HepG2 (cell line): Measurements from ENCODE around the gene LSMEM2. TPM values are rescaled to one million over a fixed set of nuclear protein-coding genes. Genes with fewer than 3 reads are reported as not detected.

Experiments
- BHLHE40 ChIP-seq: IDR thresholded peaks from 2 replicates; pipeline ENCODE4 v1.6.1; 2011; ENCODE audit warnings: low read length, improper control_type of control experiment
- CEBPZ ChIP-seq: IDR thresholded peaks from 2 replicates; pipeline ENCODE4 v1.6.1; 2012; ENCODE audit warnings: low read length, improper control_type of control experiment
- FOXK2 ChIP-seq: fragments of 450-650 bp; IDR thresholded peaks from 2 replicates; pipeline ENCODE4 v1.6.1; 2016
- HOXA3 ChIP-seq: sonication (generic); formaldehyde crosslinking; IDR thresholded peaks from 2 replicates; pipeline ENCODE4 v1.5.0; 2020; ENCODE audit warnings: missing genetic modification reagents
- LRRFIP1 ChIP-seq: sonication (generic); formaldehyde crosslinking; conservative IDR thresholded peaks from 2 replicates; pipeline ENCODE4 v1.4.0; 2020; ENCODE audit warnings: missing genetic modification reagents
- MAFG ChIP-seq: sonication (generic); formaldehyde crosslinking; IDR thresholded peaks from 2 replicates; pipeline ENCODE4 v1.5.1; 2020; ENCODE audit warnings: mild to moderate bottlenecking, missing genetic modification reagents
- NR1H2 ChIP-seq: sonication (generic); formaldehyde crosslinking; IDR thresholded peaks from 2 replicates; pipeline ENCODE4 v1.8.1; 2022; ENCODE audit warnings: low read depth, missing genetic modification reagents, borderline replicate concordance
- PRMT3 ChIP-seq: sonication (generic); formaldehyde crosslinking; IDR thresholded peaks from 2 replicates; pipeline ENCODE4 v1.8.1; 2022; ENCODE audit warnings: low read depth, mild to moderate bottlenecking, moderate library complexity, missing genetic modification reagents, borderline replicate concordance
- RARA ChIP-seq: IDR thresholded peaks from 2 replicates; pipeline ENCODE4 v1.6.1; 2016; ENCODE audit warnings: missing genetic modification reagents, missing compliant biosample characterization
- SYNCRIP ChIP-seq: fragments of 200-400 bp; formaldehyde crosslinking; IDR thresholded peaks from 2 replicates; pipeline ENCODE4 v1.6.1; 2018; ENCODE audit warnings: mild to moderate bottlenecking, low read depth, low read length; ENCODE audit not compliant: insufficient read depth
- TFDP1 ChIP-seq: IDR thresholded peaks from 2 replicates; pipeline ENCODE4 v1.6.1; 2016; ENCODE audit warnings: missing compliant biosample characterization, missing genetic modification reagents, borderline replicate concordance
- U2AF2 ChIP-seq: fragments of 200-400 bp; formaldehyde crosslinking; IDR thresholded peaks from 2 replicates; pipeline ENCODE4 v1.6.1; 2017; ENCODE audit warnings: low read depth, mild to moderate bottlenecking, low read length
- ZNF224 ChIP-seq: sonication (generic); formaldehyde crosslinking; IDR thresholded peaks from 2 replicates; pipeline ENCODE4 v1.5.0; 2020; ENCODE audit warnings: mild to moderate bottlenecking, missing genetic modification reagents
- ZNF260 ChIP-seq: sonication (generic); formaldehyde crosslinking; IDR thresholded peaks from 2 replicates; pipeline ENCODE4 v1.4.0; 2020; ENCODE audit warnings: missing genetic modification reagents, low read depth, mild to moderate bottlenecking, borderline replicate concordance
- ZNF33B ChIP-seq: sonication (generic); formaldehyde crosslinking; IDR thresholded peaks from 2 replicates; pipeline ENCODE4 v1.5.1; 2020; ENCODE audit warnings: mild to moderate bottlenecking, missing genetic modification reagents
- ZNF558 ChIP-seq: sonication (generic); formaldehyde crosslinking; IDR thresholded peaks from 2 replicates; pipeline ENCODE4 v1.9.0; 2022; ENCODE audit warnings: mild to moderate bottlenecking, missing genetic modification reagents, borderline replicate concordance
- ZNF614 ChIP-seq: IDR thresholded peaks from 2 replicates; pipeline ENCODE4 v1.6.1; 2018; ENCODE audit warnings: missing biosample characterization, missing genetic modification reagents, inconsistent platforms, borderline replicate concordance
- polyA plus RNA-seq, 8 experiments: library from polyadenylated mRNA; depleted of rRNA in 3 of 8; stranded (reverse) in 7 of 8; unstranded in 1 of 8; fragments of >200 nt; fragmentation: Illumina TruSeq in 4 of 8; extraction: Trizol in 4 of 8; gene quantifications; 2 replicates each; pipeline versions ENCODE4 v1.2.1 to v1.2.3, GENCODE V29; 2011 to 2016; ENCODE audit warnings: low read depth in 4 of 8, missing spikeins in 1 of 8, mixed read lengths in 1 of 8; ENCODE audit not compliant: insufficient read depth in 1 of 8
- total RNA-seq, 5 experiments: library from RNA; depleted of rRNA; stranded (reverse); fragments of >200 nt; fragmentation: Illumina TruSeq; extraction: Trizol; gene quantifications; 2 replicates each; pipeline ENCODE4 v1.2.3, GENCODE V29; 2016; ENCODE audit warnings: low read depth in 1 of 5
- TF ChIP-seq, protein P1 (sequence below): sonication (generic); formaldehyde crosslinking; IDR thresholded peaks from 2 replicates; pipeline ENCODE4 v1.4.0; 2020; ENCODE audit warnings: missing genetic modification reagents

The LSMEM2 gene
- total and polyA plus RNA-seq, 2 of the 13 experiments (the other 11 are each of a cell fraction or from before 2014, with no cell fraction given), result 0.07 to 0.41 TPM

DNA sequence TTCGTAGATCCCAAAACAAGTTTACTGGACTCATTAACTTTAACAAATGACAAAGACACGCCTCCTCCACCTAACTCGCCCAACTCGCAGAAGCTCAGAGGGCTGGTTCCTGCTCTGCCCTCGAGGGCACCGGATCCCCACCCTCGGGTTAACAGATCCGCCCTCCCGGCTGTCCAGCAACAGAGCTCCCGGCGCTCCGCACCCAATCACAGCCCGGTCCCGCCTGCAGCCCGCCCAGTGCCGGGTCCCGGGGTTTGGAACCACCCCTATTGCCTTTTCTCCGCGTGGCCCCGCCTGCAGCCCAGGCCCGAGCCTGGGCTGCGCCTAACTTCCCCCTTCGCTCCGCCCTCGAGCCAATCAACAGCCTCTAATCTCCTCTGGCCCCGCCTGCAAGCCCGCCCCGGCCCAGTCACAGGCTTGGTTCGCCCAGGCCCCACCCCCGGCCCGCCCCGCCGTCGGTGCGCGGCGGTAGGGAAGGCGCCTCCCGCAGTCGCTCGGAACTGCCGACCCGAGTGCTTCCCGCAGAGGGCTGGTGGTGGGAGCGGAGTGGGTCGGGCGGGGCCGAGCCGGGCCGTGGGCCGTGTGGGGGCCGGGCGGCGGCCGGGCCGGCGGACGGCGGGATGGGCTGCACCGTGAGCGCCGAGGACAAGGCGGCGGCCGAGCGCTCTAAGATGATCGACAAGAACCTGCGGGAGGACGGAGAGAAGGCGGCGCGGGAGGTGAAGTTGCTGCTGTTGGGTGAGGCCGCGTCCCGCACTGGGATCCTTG is 43.0 kb upstream of the LSMEM2 start, which contains the start of gene GNAI2 (continued):
- TF ChIP-seq BHLHE40, result 0 out of 2 replicates have a peak, but pooled peaks have one; percentile 6
- peak; percentile 17; the same call in 1 of the 2 replicates for TF ChIP-seq HOXA3 (CRISPR knock-in tag)
- TF ChIP-seq MAFG, result no peak
- 0 out of 2 replicates have a peak, but pooled peaks have one; percentile 22 for TF ChIP-seq PRMT3 (CRISPR knock-in tag)
- no peak for TF ChIP-seq ZNF224 (CRISPR knock-in tag)
- peak; percentile 25; the same call in 1 of the 2 replicates for TF ChIP-seq ZNF33B (CRISPR knock-in tag)
- TF ChIP-seq TFDP1 (CRISPR knock-in tag), result peak; percentile 13; the same call in 1 of the 2 replicates
- TF ChIP-seq ZNF614 (CRISPR knock-in tag), result 0 out of 2 replicates have a peak, but pooled peaks have one; percentile 9
- no peak for TF ChIP-seq LRRFIP1 (CRISPR knock-in tag)
- TF ChIP-seq, protein P1, sequence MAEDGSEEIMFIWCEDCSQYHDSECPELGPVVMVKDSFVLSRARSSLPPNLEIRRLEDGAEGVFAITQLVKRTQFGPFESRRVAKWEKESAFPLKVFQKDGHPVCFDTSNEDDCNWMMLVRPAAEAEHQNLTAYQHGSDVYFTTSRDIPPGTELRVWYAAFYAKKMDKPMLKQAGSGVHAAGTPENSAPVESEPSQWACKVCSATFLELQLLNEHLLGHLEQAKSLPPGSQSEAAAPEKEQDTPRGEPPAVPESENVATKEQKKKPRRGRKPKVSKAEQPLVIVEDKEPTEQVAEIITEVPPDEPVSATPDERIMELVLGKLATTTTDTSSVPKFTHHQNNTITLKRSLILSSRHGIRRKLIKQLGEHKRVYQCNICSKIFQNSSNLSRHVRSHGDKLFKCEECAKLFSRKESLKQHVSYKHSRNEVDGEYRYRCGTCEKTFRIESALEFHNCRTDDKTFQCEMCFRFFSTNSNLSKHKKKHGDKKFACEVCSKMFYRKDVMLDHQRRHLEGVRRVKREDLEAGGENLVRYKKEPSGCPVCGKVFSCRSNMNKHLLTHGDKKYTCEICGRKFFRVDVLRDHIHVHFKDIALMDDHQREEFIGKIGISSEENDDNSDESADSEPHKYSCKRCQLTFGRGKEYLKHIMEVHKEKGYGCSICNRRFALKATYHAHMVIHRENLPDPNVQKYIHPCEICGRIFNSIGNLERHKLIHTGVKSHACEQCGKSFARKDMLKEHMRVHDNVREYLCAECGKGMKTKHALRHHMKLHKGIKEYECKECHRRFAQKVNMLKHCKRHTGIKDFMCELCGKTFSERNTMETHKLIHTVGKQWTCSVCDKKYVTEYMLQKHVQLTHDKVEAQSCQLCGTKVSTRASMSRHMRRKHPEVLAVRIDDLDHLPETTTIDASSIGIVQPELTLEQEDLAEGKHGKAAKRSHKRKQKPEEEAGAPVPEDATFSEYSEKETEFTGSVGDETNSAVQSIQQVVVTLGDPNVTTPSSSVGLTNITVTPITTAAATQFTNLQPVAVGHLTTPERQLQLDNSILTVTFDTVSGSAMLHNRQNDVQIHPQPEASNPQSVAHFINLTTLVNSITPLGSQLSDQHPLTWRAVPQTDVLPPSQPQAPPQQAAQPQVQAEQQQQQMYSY (CRISPR knock-in tag), result 0 out of 2 replicates have a peak, but pooled peaks have one; percentile 49
- peak; percentile 68; the same call in 1 of the 2 replicates for TF ChIP-seq FOXK2
- no peak for TF ChIP-seq SYNCRIP
- TF ChIP-seq NR1H2 (CRISPR knock-in tag), result no peak
- TF ChIP-seq CEBPZ, result no peak
- TF ChIP-seq ZNF260 (CRISPR knock-in tag), result no peak
- TF ChIP-seq RARA (CRISPR knock-in tag), result no peak
- TF ChIP-seq U2AF2, result no peak
- TF ChIP-seq ZNF558 (CRISPR knock-in tag), result no peak
